Breast epithelium (tissue), 3 donors: ENCODE measurements around the gene ZNF142.

Experiments used
- CTCF ChIP-seq, 3 donors: fragments of 450-650 bp; IDR thresholded peaks; one replicate each; pipeline ENCODE4 v1.5.1; 2016 to 2017; ENCODE audit warnings: antibody characterized with exemption in 3 of 3, mild to moderate bottlenecking in 3 of 3, moderate library complexity in 3 of 3
- POLR2AphosphoS5 ChIP-seq, 3 donors: sonication (generic); formaldehyde crosslinking; IDR thresholded peaks; one replicate each; pipeline ENCODE4 v1.6.1; 2017; ENCODE audit warnings: antibody characterized with exemption in 3 of 3

GRCh38 chr2:218623366-218623705 is 36.1 kb downstream of the ZNF142 start:
- TF ChIP-seq CTCF (IDR thresholded peaks at IDR 0.05) (no peak), POLR2AphosphoS5 (IDR thresholded peaks at IDR 0.05) (no peak)
